ENCODE measurements around the gene NR2F1-AS1. TPM values are rescaled to one million over a fixed set of nuclear protein-coding genes. Genes with fewer than 3 reads are reported as not detected.

Gene NR2F1-AS1
- total RNA-seq, 1 donor from 2014 or later = 19.0 TPM

- Mint-ChIP-seq H3K4me3 (no peak overlapping the region), H3K27ac (no peak overlapping the region)
Measured at GRCh38 chr5:93610581-93611272, 29.7 kb upstream of the NR2F1-AS1 start.

GRCh38 chr5:93609762-93610161 is 28.7 kb upstream of the NR2F1-AS1 start:
- H3K4me1 Mint-ChIP-seq (ENCODE audit: unreplicated experiment) = peaks cover 32% of the 10 kb centered on the region
- no peak for TF ChIP-seq CTCF (conservative IDR thresholded peaks at IDR 0.05)
- H3K4me3 Mint-ChIP-seq = no peak overlapping the region
- H3K27me3 Mint-ChIP-seq = peaks cover 98% of the 10 kb centered on the region
- H3K9me3 Mint-ChIP-seq = no peaks in the 10 kb centered on the region
- H3K27ac Mint-ChIP-seq = no peak overlapping the region
- H3K36me3 Mint-ChIP-seq = no peaks in the 10 kb centered on the region
- DNase-seq (ENCODE audit: extremely low spot score, unreplicated experiment) = no peak

More at GRCh38 chr5:93610581-93611272, 29.7 kb upstream of the NR2F1-AS1 start:
- TF ChIP-seq CTCF (conservative IDR thresholded peaks at IDR 0.05) = no peak
- Mint-ChIP-seq H3K9me3 (no peaks in the 10 kb centered on the region), H3K27me3 (peaks cover 98% of the 10 kb centered on the region), H3K4me1 (ENCODE audit: unreplicated experiment) (peaks cover 24% of the 10 kb centered on the region), H3K36me3 (no peaks in the 10 kb centered on the region)
- no peak for DNase-seq (ENCODE audit: extremely low spot score, unreplicated experiment)

DNA sequence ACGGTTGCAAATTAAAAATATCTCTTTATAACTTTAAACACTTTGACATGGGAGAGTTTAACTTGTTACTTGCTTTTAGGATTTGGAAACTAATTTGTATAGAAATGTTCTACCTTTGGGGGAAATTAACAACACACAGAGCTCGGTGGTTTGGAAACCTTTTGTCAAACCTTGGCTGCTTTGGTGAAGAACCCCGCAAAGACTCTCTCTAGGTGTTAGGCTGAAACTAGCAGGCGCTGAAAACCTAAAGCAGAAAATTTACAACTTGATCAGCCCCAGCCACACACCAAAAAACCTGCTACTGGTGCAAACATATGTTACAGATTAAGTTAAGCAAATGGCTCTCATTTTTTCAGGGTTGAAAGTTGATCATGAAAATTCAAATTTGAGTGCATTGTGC is 27.8 kb upstream of the NR2F1-AS1 start:
- TF ChIP-seq CTCF (conservative IDR thresholded peaks at IDR 0.05) = no peak
- peaks cover 95% of the 10 kb centered on the region for H3K27me3 Mint-ChIP-seq

GRCh38 chr5:93607367-93608258 is 26.6 kb upstream of the NR2F1-AS1 start:
- Mint-ChIP-seq H3K9me3 (no peaks in the 10 kb centered on the region), H3K4me3 (peak overlapping the region; percentile 54), H3K27ac (no peak overlapping the region), H3K27me3 (peaks cover 84% of the 10 kb centered on the region), H3K4me1 (ENCODE audit: unreplicated experiment) (peaks cover 42% of the 10 kb centered on the region), H3K36me3 (no peaks in the 10 kb centered on the region)
- DNase-seq (ENCODE audit: extremely low spot score, unreplicated experiment) = no peak
- peak; percentile 64 for TF ChIP-seq CTCF (conservative IDR thresholded peaks at IDR 0.05)

More for the DNA sequence above, 27.8 kb upstream of the NR2F1-AS1 start:
- H3K27ac Mint-ChIP-seq = no peak overlapping the region
- peaks cover 35% of the 10 kb centered on the region for H3K4me1 Mint-ChIP-seq (ENCODE audit: unreplicated experiment)
- no peaks in the 10 kb centered on the region for H3K36me3 Mint-ChIP-seq
- no peak for DNase-seq (ENCODE audit: extremely low spot score, unreplicated experiment)
- H3K4me3 Mint-ChIP-seq = no peak overlapping the region
- no peaks in the 10 kb centered on the region for H3K9me3 Mint-ChIP-seq

DNA sequence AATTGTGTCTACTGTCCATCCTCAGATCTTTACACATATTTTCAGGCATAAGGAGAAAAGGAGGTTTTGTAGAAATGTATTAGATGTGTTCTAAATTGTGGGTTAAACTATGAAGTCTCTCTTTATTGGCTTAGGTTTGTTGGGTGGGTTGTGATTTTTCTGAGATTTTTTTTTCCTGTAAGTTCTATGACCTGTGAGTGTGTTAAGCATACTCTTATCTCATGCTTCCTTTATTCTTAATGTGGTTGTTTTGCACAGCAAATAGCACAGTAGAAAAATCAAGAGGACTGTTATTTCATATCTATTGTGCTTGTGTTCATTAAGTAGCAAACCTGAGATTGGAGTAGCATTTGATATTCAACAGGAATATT is 25.3 kb upstream of the NR2F1-AS1 start:
- Mint-ChIP-seq H3K4me1 (ENCODE audit: unreplicated experiment) (peaks cover 32% of the 10 kb centered on the region), H3K36me3 (no peaks in the 10 kb centered on the region), H3K4me3 (no peak overlapping the region), H3K9me3 (no peaks in the 10 kb centered on the region), H3K27me3 (peaks cover 72% of the 10 kb centered on the region), H3K27ac (no peak overlapping the region)
- no peak for TF ChIP-seq CTCF (conservative IDR thresholded peaks at IDR 0.05)
- DNase-seq (ENCODE audit: extremely low spot score, unreplicated experiment) = no peak

All from type B pancreatic cell (in vitro differentiated cells).